SK-MEL-5 (cell line): ENCODE data around the gene WSCD2. TPM values are rescaled to one million over a fixed set of nuclear protein-coding genes. Genes with fewer than 3 reads are reported as not detected.
A peak's percentile ranks its signal among the peaks of the same experiment; 100 is the strongest.
"Not testable (repeated sequence)": the region's sequence is repeated elsewhere in the genome, so short reads cannot be mapped to it uniquely, and the experiment has no call there.

ENCODE experiments used
- DNase-seq: peaks from one replicate; pipeline ENCODE4 v3.0.0-alpha.2; 2016; ENCODE audit warnings: low read depth, low spot score
- in situ Hi-C: cut with HindIII; loops from 2 replicates; pipeline ENCODE4 v1.10.0; 2016; ENCODE audit warnings: low sequenced_read_pairs, high pct_unique_total_duplicates, low pct_unique_long_range_greater_than_20kb
- total RNA-seq: library from RNA; depleted of rRNA; stranded (reverse); fragments of >200 nt; shearing (Covaris generic); gene quantifications from 2 replicates; pipeline ENCODE4 v1.2.3, GENCODE V29; 2014

The WSCD2 gene
- total RNA-seq, 1 experiment from 2014 or later, result not detected

GRCh38 chr12:108198043-108198442, 69.0 kb downstream of the WSCD2 start:
- no peak for DNase-seq
- in situ Hi-C loops, result loop anchor here (5.0 kb wide), 1 partner anchor 34 kb away; no protein-coding TSS in a partner anchor

GRCh38 chr12:108199106-108199505, 70.0 kb downstream of the WSCD2 start:
- in situ Hi-C loops, result loop anchor here (5.0 kb wide), 1 partner anchor 33 kb away; no protein-coding TSS in a partner anchor
- DNase-seq, result no peak

- in situ Hi-C loops, result no loop called here
- no peak for DNase-seq
These were observed 72.7 kb downstream of the WSCD2 start for GRCh38 chr12:108201808-108202207.

GRCh38 chr12:108204117-108204987, 75.3 kb downstream of the WSCD2 start:
- no peak for DNase-seq
- in situ Hi-C loops, result no loop called here

- in situ Hi-C loops, result no loop called here
- DNase-seq, result no peak
These were observed 76.8 kb downstream of the WSCD2 start for GRCh38 chr12:108205864-108206263.

GRCh38 chr12:108207791-108208730, 79.0 kb downstream of the WSCD2 start:
- in situ Hi-C loops, result no loop called here
- DNase-seq, result no peak

- in situ Hi-C loops, result no loop called here
- DNase-seq, result no peak
These were observed 80.9 kb downstream of the WSCD2 start for GRCh38 chr12:108210001-108210400.

GRCh38 chr12:108211157-108211556, 82.1 kb downstream of the WSCD2 start:
- in situ Hi-C loops, result no loop called here

GRCh38 chr12:108213871-108214445, 84.9 kb downstream of the WSCD2 start:
- in situ Hi-C loops, result no loop called here
- DNase-seq, result no peak

More at GRCh38 chr12:108211157-108211556, 82.1 kb downstream of the WSCD2 start:
- no peak for DNase-seq

GRCh38 chr12:108214486-108214885, 85.4 kb downstream of the WSCD2 start:
- in situ Hi-C loops, result no loop called here

GRCh38 chr12:108215458-108215857, 86.4 kb downstream of the WSCD2 start:
- in situ Hi-C loops, result no loop called here
- no peak for DNase-seq

More at GRCh38 chr12:108214486-108214885, 85.4 kb downstream of the WSCD2 start:
- peak; percentile 14 for DNase-seq

- no peak for DNase-seq
- in situ Hi-C loops, result no loop called here
These were observed 89.8 kb downstream of the WSCD2 start for GRCh38 chr12:108218921-108219320.

- DNase-seq, in situ Hi-C loops: not testable (repeated sequence)
These were observed 96.0 kb downstream of the WSCD2 start for GRCh38 chr12:108225101-108225500.

GRCh38 chr12:108226866-108227265, 97.8 kb downstream of the WSCD2 start:
- in situ Hi-C loops, result no loop called here
- no peak for DNase-seq

GRCh38 chr12:108228746-108229145, 99.7 kb downstream of the WSCD2 start:
- in situ Hi-C loops, result no loop called here
- peak; percentile 99 for DNase-seq

GRCh38 chr12:108231109-108231905, 102.2 kb downstream of the WSCD2 start:
- DNase-seq, result peak; percentile 29
- in situ Hi-C loops, result loop anchor here (5.0 kb wide), 1 partner anchor 34 kb away; no protein-coding TSS in a partner anchor

GRCh38 chr12:108231909-108232434, 102.9 kb downstream of the WSCD2 start:
- no peak for DNase-seq
- in situ Hi-C loops, result loop anchor here (5.0 kb wide), 1 partner anchor 35 kb away; no protein-coding TSS in a partner anchor
